Panc1 (cell line): ENCODE data around the gene LAIR2. TPM values are rescaled to one million over a fixed set of nuclear protein-coding genes. Genes with fewer than 3 reads are reported as not detected.

ENCODE experiments used
- ATAC-seq: fragments of 200-7000 bp; cut with Tn5 transposase; 2 replicates; pipeline ENCODE4 v1.9.1; 2020; ENCODE audit warnings: mild to moderate bottlenecking, moderate library complexity
- BruUV-seq: library from RNA; stranded (reverse); fragments of 400-500 nt; replicated peaks from 2 replicates; lab custom pipeline; 2021; lab: Mats Ljungman, UMichigan
- CTCF ChIA-PET: fragments of 300-600 bp; sonication (Branson Sonifier 250); formaldehyde crosslinking; loops from one replicate; lab custom pipeline; 2022; ENCODE audit warnings: antibody characterized with exemption; lab: Charles Lee
- POLR2A ChIA-PET: fragments of 300-600 bp; sonication (Branson Sonifier 250); formaldehyde crosslinking; loops from one replicate; lab custom pipeline; 2022; ENCODE audit warnings: antibody characterized with exemption; lab: Charles Lee
- DNase-seq: peaks from one replicate; pipeline ENCODE4 v3.0.0-alpha.2; 2010; ENCODE audit warnings: low read depth, low spot score
- H3K27ac ChIP-seq: 2 replicates; pipeline ENCODE4 v1.5.1; 2011; ENCODE audit warnings: mild to moderate bottlenecking, low read length, inconsistent platforms
- H3K27me3 ChIP-seq: fragments of 200-500 bp; sonication (Bioruptor generic); 2 replicates; pipeline ENCODE4 v1.6.0; 2014; ENCODE audit warnings: low read length, inconsistent platforms; ENCODE audit not compliant: control insufficient read depth, insufficient read depth
- H3K36me3 ChIP-seq: fragments of 200-500 bp; sonication (Bioruptor generic); 2 replicates; pipeline ENCODE4 v1.5.1; 2014; ENCODE audit warnings: inconsistent platforms, mild to moderate bottlenecking, low read length, moderate library complexity; ENCODE audit not compliant: control insufficient read depth, insufficient read depth
- H3K4me1 ChIP-seq: 2 replicates; pipeline ENCODE4 v1.5.1; 2011; ENCODE audit warnings: inconsistent platforms, mild to moderate bottlenecking, low read length, moderate library complexity; ENCODE audit not compliant: control insufficient read depth, insufficient read depth
- H3K4me3 ChIP-seq, 2 experiments: 2 replicates each; pipeline ENCODE4 v1.5.1; 2011 to 2012; ENCODE audit warnings: low read depth in 2 of 2, low read length in 2 of 2, mild to moderate bottlenecking in 2 of 2, inconsistent platforms in 1 of 2, moderate library complexity in 1 of 2
- H3K9me3 ChIP-seq: fragments of 200-500 bp; sonication (Bioruptor generic); 2 replicates; pipeline ENCODE4 v1.5.1; 2014; ENCODE audit warnings: low read depth, mild to moderate bottlenecking, inconsistent platforms, low read length, moderate library complexity; ENCODE audit not compliant: control insufficient read depth, insufficient read depth
- POLR2AphosphoS5 ChIP-seq: IDR thresholded peaks from 2 replicates; pipeline ENCODE4 v1.6.1; 2012; ENCODE audit warnings: mild to moderate bottlenecking, low read depth, low read length, moderate library complexity
- SIN3A ChIP-seq: IDR thresholded peaks from 2 replicates; pipeline ENCODE4 v1.6.1; 2012; ENCODE audit warnings: low read depth, mild to moderate bottlenecking, low read length, moderate library complexity, borderline replicate concordance; ENCODE audit not compliant: insufficient read depth
- TCF7L2 ChIP-seq: IDR thresholded peaks from 2 replicates; pipeline ENCODE4 v1.6.1; 2011; ENCODE audit warnings: mild to moderate bottlenecking, low read depth, low read length, inconsistent platforms
- in situ Hi-C: cut with HindIII; loops from 2 replicates; pipeline ENCODE4 v1.10.0; 2016; ENCODE audit warnings: low sequenced_read_pairs, low pct_unique_long_range_greater_than_20kb
- intact Hi-C: fragments of 100-400 bp; cut with micrococcal nuclease; formaldehyde crosslinking; loops from one replicate; pipeline ENCODE4 v1.10.0; 2022; ENCODE audit not compliant: unreplicated experiment
- total RNA-seq: library from RNA; stranded (reverse); gene quantifications from one replicate; pipeline ENCODE4 v1.2.1, GENCODE V29; 2021; ENCODE audit not compliant: unreplicated experiment
- TF ChIP-seq, protein P1 (sequence below): fragments of 450-650 bp; IDR thresholded peaks from 2 replicates; pipeline ENCODE4 v1.5.1; 2017; ENCODE audit warnings: mild to moderate bottlenecking
- TF ChIP-seq, protein P2 (sequence below), 2 experiments: IDR thresholded peaks; 2 replicates each; pipeline ENCODE4 v1.6.1; 2011 to 2012; ENCODE audit warnings: low read depth in 2 of 2, control low read depth in 1 of 2, low read length in 1 of 2, mild to moderate bottlenecking in 1 of 2, moderate library complexity in 1 of 2; ENCODE audit not compliant: insufficient read depth in 1 of 2

LAIR2 gene
- total RNA-seq, 1 experiment from 2014 or later = not detected

DNA sequence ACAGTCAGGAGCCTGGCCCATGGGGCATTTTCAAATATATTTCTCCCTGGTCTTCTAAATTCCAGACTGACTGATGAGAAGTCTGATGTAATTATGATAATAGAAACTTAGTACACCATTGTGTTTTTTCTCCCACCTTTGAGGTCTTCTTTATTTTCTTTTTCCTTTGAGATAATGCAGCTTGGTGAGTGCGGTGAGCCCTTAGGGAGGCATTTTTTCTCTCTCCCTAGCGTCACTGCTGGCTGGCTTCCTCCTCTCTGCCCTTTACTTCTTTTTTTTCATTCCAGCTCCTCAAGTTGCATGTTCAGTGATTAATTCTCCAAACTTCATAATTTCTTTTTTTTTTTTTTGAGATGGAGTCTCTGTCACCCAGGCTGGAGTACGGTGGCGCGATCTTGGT lies 16.8 kb upstream of the LAIR2 start:
- in situ Hi-C loops (no loop called here), intact Hi-C loops (loop anchor here (10.0 kb wide), 1 partner anchor 69 kb away; no protein-coding TSS in a partner anchor)
- ChIA-PET CTCF (interaction anchor here (0.7 kb wide), 1 partner anchor 9 kb away, joined by 3 read pairs; no protein-coding TSS in a partner anchor), POLR2A (interaction anchor here (0.6 to 0.7 kb wide), 3 partner anchors 20 to 372 kb away, joined by 4 to 8 read pairs (median 7); no protein-coding TSS in a partner anchor)
- no peak overlapping the region for H3K27ac ChIP-seq
- TF ChIP-seq SIN3A (no peak), POLR2AphosphoS5 (no peak), TCF7L2 (no peak)
- TF ChIP-seq, protein P1, sequence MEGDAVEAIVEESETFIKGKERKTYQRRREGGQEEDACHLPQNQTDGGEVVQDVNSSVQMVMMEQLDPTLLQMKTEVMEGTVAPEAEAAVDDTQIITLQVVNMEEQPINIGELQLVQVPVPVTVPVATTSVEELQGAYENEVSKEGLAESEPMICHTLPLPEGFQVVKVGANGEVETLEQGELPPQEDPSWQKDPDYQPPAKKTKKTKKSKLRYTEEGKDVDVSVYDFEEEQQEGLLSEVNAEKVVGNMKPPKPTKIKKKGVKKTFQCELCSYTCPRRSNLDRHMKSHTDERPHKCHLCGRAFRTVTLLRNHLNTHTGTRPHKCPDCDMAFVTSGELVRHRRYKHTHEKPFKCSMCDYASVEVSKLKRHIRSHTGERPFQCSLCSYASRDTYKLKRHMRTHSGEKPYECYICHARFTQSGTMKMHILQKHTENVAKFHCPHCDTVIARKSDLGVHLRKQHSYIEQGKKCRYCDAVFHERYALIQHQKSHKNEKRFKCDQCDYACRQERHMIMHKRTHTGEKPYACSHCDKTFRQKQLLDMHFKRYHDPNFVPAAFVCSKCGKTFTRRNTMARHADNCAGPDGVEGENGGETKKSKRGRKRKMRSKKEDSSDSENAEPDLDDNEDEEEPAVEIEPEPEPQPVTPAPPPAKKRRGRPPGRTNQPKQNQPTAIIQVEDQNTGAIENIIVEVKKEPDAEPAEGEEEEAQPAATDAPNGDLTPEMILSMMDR = no peak
- TF ChIP-seq, protein P2, sequence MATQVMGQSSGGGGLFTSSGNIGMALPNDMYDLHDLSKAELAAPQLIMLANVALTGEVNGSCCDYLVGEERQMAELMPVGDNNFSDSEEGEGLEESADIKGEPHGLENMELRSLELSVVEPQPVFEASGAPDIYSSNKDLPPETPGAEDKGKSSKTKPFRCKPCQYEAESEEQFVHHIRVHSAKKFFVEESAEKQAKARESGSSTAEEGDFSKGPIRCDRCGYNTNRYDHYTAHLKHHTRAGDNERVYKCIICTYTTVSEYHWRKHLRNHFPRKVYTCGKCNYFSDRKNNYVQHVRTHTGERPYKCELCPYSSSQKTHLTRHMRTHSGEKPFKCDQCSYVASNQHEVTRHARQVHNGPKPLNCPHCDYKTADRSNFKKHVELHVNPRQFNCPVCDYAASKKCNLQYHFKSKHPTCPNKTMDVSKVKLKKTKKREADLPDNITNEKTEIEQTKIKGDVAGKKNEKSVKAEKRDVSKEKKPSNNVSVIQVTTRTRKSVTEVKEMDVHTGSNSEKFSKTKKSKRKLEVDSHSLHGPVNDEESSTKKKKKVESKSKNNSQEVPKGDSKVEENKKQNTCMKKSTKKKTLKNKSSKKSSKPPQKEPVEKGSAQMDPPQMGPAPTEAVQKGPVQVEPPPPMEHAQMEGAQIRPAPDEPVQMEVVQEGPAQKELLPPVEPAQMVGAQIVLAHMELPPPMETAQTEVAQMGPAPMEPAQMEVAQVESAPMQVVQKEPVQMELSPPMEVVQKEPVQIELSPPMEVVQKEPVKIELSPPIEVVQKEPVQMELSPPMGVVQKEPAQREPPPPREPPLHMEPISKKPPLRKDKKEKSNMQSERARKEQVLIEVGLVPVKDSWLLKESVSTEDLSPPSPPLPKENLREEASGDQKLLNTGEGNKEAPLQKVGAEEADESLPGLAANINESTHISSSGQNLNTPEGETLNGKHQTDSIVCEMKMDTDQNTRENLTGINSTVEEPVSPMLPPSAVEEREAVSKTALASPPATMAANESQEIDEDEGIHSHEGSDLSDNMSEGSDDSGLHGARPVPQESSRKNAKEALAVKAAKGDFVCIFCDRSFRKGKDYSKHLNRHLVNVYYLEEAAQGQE (IDR thresholded peaks at IDR 0.05; ENCODE audit: insufficient read depth in 1 of 2, low read depth in 2 of 2, low read length in 1 of 2) = no peak
- DNase-seq (no peak), ATAC-seq (no peak)
- no peaks in the 10 kb centered on the region for H3K9me3 ChIP-seq
- no peaks in the 10 kb centered on the region for H3K4me1 ChIP-seq
- H3K36me3 ChIP-seq = no peaks in the 10 kb centered on the region
- no TSS peak for BruUV-seq
- H3K4me3 ChIP-seq = no peak overlapping the region
- H3K27me3 ChIP-seq = peaks cover 9% of the 10 kb centered on the region; the same call in 1 of the 2 replicates

DNA sequence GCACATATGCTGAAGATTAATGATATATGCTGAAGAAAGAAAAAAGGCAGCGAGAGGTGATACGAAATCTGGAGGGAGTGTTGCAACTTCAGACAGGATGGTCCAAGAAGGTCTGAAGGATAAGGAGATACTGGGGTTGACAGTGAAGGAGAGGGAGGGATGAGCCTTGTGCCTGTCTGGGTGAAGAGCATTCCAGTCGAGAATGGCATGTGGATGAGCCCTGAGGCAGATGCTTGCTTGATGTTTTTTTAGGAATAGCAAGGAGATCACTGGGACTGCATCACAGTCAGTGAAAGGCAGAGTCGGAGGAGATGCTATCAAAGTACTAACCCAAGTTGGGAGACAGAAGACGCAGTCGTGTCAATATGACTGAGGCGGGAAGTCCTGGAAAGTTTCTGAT lies 13.3 kb upstream of the LAIR2 start:
- intact Hi-C loops = loop anchor here (10.0 kb wide), 1 partner anchor 65 kb away; no protein-coding TSS in a partner anchor

More for the DNA sequence above, 13.3 kb upstream of the LAIR2 start:
- H3K9me3 ChIP-seq = no peaks in the 10 kb centered on the region
- no peak for DNase-seq
- no peak for ATAC-seq
- ChIA-PET POLR2A (no interaction called here), CTCF (no interaction called here)
- in situ Hi-C loops = no loop called here
- no peaks in the 10 kb centered on the region for H3K4me1 ChIP-seq
- no peak overlapping the region for H3K4me3 ChIP-seq
- no peaks in the 10 kb centered on the region for H3K36me3 ChIP-seq
- no peak overlapping the region for H3K27ac ChIP-seq
- H3K27me3 ChIP-seq = peaks cover 19% of the 10 kb centered on the region; the same call in 1 of the 2 replicates
- BruUV-seq = no TSS peak
- TF ChIP-seq POLR2AphosphoS5 (no peak), TCF7L2 (no peak), SIN3A (no peak)
- TF ChIP-seq, protein P1 = no peak
- TF ChIP-seq, protein P2 (IDR thresholded peaks at IDR 0.05; ENCODE audit: insufficient read depth in 1 of 2, low read depth in 2 of 2, low read length in 1 of 2) = no peak
